ENCODE measurements around the gene ASCC3. TPM values are rescaled to one million over a fixed set of nuclear protein-coding genes. Genes with fewer than 3 reads are reported as not detected.

The ASCC3 gene
- total and polyA plus RNA-seq, 2 donors (not counting 1 experiment from before 2014, with no cell fraction given): 9.0 to 42.3 TPM

- H3K9me3 Mint-ChIP-seq (ENCODE audit: insufficient read depth): no peaks in the 10 kb centered on the region
- DNase-seq (no peak), ATAC-seq (ENCODE audit: low read depth) (no peak)
- Histone ChIP-seq H3K4me3 (ENCODE audit: control extremely low read depth in 1 of 5, extremely low read depth in 1 of 5, insufficient read depth in 1 of 5, low read depth in 2 of 5, low read length in 4 of 5) (no peak overlapping the region), H3K4me2 (replicated peaks; ENCODE audit: low read depth, low read length, poor library complexity, severe bottlenecking) (no peak overlapping the region), H3K27ac (ENCODE audit: low read length in 2 of 2) (no peak overlapping the region), H4K20me1 (ENCODE audit: control insufficient read depth, insufficient read depth, low read length, poor library complexity, severe bottlenecking) (no peaks in the 10 kb centered on the region), H3K79me2 (ENCODE audit: control insufficient read depth, insufficient read depth, low read length) (no peaks in the 10 kb centered on the region), H3K36me3 (replicated peaks in 1 of 2; ENCODE audit: control extremely low read depth in 1 of 2, control insufficient read depth in 1 of 2, extremely low read depth in 1 of 2, insufficient read depth in 2 of 2, low read length in 1 of 2) (no peaks in the 10 kb centered on the region), H3K4me1 (ENCODE audit: control insufficient read depth in 2 of 2, insufficient read depth in 2 of 2, low read length in 2 of 2) (no peaks in the 10 kb centered on the region), H2AFZ (ENCODE audit: insufficient read depth, low read depth, low read length, poor library complexity, severe bottlenecking) (no peak overlapping the region), H3K9ac (ENCODE audit: low read length) (no peak overlapping the region), H3K27me3 (replicated peaks in 1 of 4; ENCODE audit: control extremely low read depth in 1 of 4, control insufficient read depth in 3 of 4, insufficient read depth in 4 of 4, low read length in 3 of 4) (no peaks in the 10 kb centered on the region), H3K9me3 (ENCODE audit: control extremely low read depth in 1 of 3, control insufficient read depth in 2 of 3, insufficient read depth in 1 of 3, low read length in 2 of 3) (peaks cover 0 to 1% (median 0%) of the 10 kb centered on the region in 3 donors)
- POLR2A ChIA-PET: no interaction called here
- TF ChIP-seq EZH2 (IDR thresholded peaks at IDR 0.05; ENCODE audit: borderline replicate concordance, insufficient read depth, low read depth, low read length, poor library complexity, severe bottlenecking) (no peak), CTCF (IDR thresholded peaks at IDR 0.05) (no peak)
- H3K4me1 Mint-ChIP-seq: no peaks in the 10 kb centered on the region
- H3K4me3 Mint-ChIP-seq: no peak overlapping the region
- 100% methylated on average over 1 of the region's 4 CpGs for whole genome bisulfite sequencing (ENCODE audit: insufficient coverage)
- intact Hi-C loops (cut with micrococcal nuclease): no loop called here
- CTCF ChIA-PET: no interaction called here
- H3K27me3 Mint-ChIP-seq: peaks cover 7% of the 10 kb centered on the region
- H3K27ac Mint-ChIP-seq: no peak overlapping the region
Observed at GRCh38 chr6:100897671-100898070, 16.5 kb upstream of the ASCC3 start.

DNA sequence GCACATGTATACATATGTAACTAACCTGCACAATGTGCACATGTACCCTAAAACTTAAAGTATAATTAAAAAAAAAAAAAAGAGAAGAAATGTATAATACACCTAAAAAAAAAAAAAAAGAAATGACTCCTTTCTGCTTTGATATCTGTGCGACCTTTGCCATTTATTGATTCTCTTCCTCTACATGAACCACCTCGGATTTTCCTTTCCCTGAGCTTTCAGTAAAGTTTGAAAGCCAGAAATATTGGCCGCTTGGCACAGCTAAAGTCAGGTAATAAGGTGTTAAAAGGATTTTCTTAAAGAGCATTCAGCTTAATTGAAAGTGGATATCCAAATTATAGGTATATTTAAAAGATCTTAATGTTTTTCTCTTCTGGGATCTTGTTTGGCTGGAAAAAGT, 12.6 kb upstream of the ASCC3 start:
- Mint-ChIP-seq H3K4me1 (no peaks in the 10 kb centered on the region), H3K9me3 (ENCODE audit: insufficient read depth) (no peaks in the 10 kb centered on the region), H3K27me3 (peaks cover 4% of the 10 kb centered on the region), H3K4me3 (no peak overlapping the region), H3K27ac (no peak overlapping the region)
- Histone ChIP-seq H3K4me2 (replicated peaks; ENCODE audit: low read depth, low read length, poor library complexity, severe bottlenecking) (no peak overlapping the region), H2AFZ (ENCODE audit: insufficient read depth, low read depth, low read length, poor library complexity, severe bottlenecking) (no peak overlapping the region), H4K20me1 (ENCODE audit: control insufficient read depth, insufficient read depth, low read length, poor library complexity, severe bottlenecking) (no peaks in the 10 kb centered on the region), H3K4me3 (ENCODE audit: control extremely low read depth in 1 of 5, extremely low read depth in 1 of 5, insufficient read depth in 1 of 5, low read depth in 2 of 5, low read length in 4 of 5) (no peak overlapping the region), H3K27me3 (replicated peaks in 1 of 4; ENCODE audit: control extremely low read depth in 1 of 4, control insufficient read depth in 3 of 4, insufficient read depth in 4 of 4, low read length in 3 of 4) (no peaks in the 10 kb centered on the region), H3K4me1 (ENCODE audit: control insufficient read depth in 2 of 2, insufficient read depth in 2 of 2, low read length in 2 of 2) (no peaks in the 10 kb centered on the region), H3K9me3 (ENCODE audit: control extremely low read depth in 1 of 3, control insufficient read depth in 2 of 3, insufficient read depth in 1 of 3, low read length in 2 of 3) (no peaks in the 10 kb centered on the region), H3K27ac (ENCODE audit: low read length in 2 of 2) (no peak overlapping the region), H3K36me3 (replicated peaks in 1 of 2; ENCODE audit: control extremely low read depth in 1 of 2, control insufficient read depth in 1 of 2, extremely low read depth in 1 of 2, insufficient read depth in 2 of 2, low read length in 1 of 2) (no peaks in the 10 kb centered on the region), H3K79me2 (ENCODE audit: control insufficient read depth, insufficient read depth, low read length) (no peaks in the 10 kb centered on the region), H3K9ac (ENCODE audit: low read length) (no peak overlapping the region)
- no CpG with 5 or more reads among the region's 3 CpGs for whole genome bisulfite sequencing (ENCODE audit: insufficient coverage)
- TF ChIP-seq CTCF (IDR thresholded peaks at IDR 0.05): no peak
- no peak for TF ChIP-seq EZH2 (IDR thresholded peaks at IDR 0.05; ENCODE audit: borderline replicate concordance, insufficient read depth, low read depth, low read length, poor library complexity, severe bottlenecking)
- intact Hi-C loops (cut with micrococcal nuclease): no loop called here
- ATAC-seq (ENCODE audit: low read depth) (no peak), DNase-seq (no peak)
- CTCF ChIA-PET: no interaction called here
- POLR2A ChIA-PET: interaction anchor here (0.7 kb wide), 1 partner anchor 1515 kb away, joined by 4 read pairs; no protein-coding TSS in a partner anchor
